Stimulated activated CD4-positive, alpha-beta T cell treated with anti-CD3 and anti-CD28 coated beads, TNF-alpha, amount 100 ng/mL, for 24 hours (primary cell): ENCODE measurements around the gene ACO1.

Experiments used
- DNase-seq, 3 experiments: peaks; one replicate each; pipeline ENCODE4 v3.0.0-alpha.2; 2020; ENCODE audit warnings: low read depth in 3 of 3

ACO1 gene

DNA sequence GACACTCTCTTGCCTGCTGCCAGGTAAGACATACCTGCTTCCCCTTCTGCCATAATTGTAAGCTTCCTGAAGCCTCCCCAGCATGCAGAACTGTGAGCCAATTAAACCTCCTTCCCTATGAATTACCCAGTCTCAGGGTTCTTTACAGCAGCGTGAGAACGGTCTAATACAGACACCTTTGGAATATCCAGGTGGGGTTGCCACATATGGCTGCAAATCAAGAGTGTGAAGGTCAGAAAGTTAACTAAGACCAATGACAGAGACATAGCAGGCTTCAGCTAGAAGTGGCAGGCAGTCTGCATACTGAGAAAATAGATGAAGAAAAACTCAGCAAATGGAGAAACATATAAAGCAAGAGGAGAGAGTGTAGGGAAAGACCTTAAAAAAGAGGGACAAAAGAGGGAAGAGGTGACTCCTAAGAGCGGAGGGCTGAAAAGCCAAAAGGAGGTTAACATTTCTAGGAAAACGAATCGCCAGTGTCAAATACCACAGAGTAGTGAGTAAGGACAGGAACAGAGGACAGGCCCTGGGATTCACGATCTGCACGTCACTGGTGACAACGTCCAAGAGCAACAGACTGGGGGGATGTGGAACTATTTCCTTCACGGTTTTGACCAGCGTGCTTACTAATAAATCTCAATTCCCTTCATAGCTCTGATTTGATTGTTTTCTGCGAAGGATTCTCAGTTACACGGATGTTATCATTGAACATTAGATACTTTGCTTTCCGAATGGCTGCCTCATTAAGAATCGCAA is 1.7 kb upstream of the ACO1 start:
- no peak for DNase-seq

DNA sequence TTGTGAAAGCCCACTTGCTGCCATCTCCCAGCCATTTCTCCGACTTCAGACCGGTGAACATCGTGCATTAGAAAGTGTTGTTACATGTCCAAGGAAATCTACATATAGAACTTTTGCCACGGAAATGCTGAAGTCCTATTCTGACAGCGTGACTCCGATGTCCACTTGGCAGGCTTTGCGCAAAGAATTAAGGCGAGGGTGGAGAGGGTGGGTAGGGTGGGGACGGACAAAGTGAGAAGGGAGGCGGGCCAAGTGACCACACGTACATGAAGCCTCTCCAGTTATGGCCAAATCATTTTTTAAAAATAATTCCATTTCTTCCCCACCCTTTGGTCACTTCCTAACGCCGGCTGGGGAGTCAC is 460 bp upstream of the ACO1 start:
- DNase-seq: no peak

DNA sequence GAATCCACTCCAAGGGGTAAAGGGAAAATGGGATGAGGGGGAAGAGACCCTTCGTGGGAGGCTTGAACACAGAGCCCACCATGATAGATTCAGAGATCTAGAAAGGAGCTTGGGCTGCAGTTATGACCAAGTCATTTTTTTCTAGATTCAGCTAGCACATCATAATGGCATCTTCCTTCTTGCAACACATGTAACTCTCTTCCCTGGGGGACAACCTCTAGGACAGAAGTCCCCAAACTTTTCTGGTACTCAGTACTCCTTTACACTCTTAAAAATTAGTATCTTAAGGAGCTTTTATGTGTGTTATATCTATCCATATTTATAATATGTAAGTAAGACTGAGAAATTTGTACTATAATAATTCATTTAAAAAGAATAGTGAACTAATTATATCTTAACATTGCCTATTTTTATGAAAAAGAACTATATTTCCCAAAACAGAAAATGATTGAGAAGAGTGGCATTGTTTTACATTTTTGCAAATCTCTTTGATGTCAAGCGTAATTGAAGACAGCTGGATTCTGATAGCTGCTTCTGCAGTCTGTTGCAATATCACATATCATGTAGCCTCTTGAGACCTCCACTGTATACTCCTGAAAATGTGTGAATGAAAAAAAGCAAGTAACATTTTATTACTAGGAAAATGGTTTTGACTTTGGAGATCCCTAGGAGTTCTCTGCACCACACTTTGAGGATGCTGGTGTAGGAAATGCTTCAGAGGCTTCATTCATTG is 875 bp downstream of the ACO1 start:
- no peak for DNase-seq

DNA sequence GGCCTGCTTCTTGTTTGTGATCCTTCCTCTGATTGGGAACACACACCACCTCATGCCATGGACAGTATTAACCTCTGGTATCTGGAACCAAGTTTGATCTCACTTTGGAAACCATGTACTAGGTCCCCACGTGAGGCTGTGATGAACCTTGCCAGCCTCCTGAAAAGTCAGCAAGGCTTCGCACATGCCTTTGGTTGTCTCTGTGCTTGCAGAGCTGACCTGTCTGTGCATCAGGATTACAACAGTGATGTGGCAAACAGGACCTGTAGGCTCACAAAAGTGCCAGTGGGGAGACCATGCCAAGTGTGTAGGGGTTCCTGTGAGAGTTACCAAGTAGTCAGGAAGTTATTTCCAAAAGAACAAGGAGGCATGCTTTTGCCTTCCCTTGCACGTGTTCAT is 1.4 kb downstream of the ACO1 start:
- no peak for DNase-seq

DNA sequence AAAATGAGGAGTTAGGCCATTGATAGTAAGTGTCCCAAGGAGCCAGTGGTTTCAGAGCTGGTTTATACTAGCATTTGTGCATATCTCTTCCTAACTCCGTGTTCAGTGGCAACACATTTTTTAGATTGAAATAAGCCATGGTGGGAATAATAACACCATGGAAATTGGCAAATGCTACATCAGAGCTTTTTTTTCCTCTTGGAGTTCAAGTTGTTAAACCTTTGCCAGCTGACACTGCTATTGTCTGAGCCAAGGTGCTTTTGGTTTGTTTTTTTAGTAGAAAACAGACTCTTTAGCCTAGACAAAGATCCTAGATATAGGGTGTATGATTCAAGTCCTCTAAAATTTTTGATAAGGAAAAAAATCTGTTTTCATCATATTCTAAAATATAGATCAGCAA is 2.8 kb downstream of the ACO1 start:
- DNase-seq: no peak

DNA sequence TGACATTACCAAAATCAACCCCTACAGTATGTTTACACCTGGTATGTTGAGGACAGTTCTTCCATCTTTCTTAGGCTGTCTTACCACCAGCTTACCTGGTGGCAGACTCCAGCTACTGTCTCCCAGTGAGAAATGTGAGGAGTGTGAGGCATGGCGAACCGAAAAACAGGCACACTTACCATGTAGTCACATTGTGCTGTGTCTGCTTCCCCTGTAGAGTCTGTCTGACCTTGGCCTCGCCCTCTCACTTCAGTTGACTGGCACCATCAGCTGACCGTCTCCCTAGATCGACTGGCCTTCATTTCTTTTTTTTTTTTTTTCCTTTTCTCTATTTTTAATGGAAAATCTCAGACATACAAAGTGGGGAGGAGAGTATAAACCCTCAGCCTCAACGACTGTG is 4.9 kb downstream of the ACO1 start:
- DNase-seq: no peak

DNA sequence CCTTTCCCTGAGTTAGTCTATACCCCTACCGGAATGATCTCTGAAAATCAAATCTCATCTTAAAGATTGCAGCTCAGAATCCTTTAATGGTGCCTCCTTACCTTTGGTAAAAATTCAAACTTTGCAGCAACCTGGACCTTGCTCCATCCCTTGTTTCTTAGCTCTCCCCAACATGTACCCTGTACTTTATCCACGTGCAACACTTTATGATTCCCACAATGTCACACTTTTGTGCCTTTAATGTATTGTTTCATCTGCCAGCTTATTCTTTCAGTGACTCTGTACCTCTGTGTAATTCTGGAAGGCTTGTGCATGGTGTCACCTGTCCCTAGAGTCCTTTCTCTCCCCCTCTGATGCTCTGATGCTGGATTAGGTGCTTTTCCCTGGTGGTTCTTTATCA is 9.5 kb downstream of the ACO1 start:
- no peak for DNase-seq

DNA sequence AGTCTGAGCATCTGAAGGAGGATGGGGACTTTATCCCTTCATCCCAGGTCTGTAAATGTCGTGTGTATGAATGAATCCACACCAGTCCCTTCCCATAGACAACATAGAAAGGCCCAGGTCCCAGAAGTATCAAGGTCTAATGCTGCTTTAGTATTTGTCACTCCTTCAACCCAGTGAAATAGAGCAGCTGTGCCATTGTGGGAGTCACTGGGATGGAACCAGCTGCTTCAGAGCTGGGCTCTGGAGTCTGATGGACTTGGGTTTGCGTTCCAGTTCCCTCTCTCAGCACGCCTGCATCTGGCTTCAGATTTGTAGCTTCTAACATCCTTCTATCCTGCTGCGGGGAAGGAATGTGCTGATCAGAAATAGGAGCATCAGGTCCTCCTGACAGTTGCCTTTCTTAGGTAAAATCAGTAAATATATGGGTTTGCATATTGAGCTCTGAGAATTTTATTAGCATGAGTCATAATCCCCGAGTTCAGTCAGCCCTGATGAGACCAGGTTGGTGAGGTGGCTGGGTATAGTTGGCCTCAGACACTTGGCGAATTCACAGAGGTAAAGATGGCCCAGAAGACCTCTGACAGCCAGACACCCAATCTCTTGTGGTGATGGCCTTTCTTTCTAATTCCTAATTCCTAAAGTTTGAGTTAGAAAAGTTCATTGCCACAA is 10.1 kb downstream of the ACO1 start:
- DNase-seq: no peak

DNA sequence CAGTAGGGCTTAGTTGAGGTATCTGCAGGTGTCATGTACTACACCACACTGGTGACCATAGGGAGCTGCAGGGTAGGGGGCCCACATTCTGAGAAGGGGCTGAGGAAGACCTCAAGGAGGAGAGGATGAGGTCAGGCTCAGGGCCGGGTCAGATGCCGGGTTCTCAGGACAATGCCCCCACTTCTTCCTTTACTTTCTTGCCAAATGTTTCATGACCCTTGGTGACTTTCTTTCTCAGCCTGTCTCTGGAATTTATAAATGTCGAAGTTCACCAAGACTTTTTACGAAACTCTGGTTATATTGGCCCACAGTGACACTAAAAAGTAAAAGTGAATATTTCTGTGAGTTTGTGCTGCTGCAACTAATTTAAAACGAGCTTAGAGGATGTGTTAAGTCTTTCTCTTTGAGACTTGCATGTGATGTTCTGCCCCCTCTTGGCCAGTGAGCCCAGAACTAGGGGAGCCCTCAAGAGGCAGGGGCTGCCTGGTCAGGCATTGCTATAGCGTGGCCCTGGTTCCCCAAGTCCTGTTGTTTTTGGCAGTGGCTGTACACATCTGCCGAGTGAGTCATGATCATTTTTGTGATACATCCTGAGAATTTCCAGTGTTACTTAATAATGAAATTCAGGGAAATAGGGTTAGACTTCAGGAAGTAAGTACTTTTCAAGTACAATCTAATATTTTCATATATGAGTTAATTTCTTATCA is 11.2 kb downstream of the ACO1 start:
- no peak for DNase-seq

DNA sequence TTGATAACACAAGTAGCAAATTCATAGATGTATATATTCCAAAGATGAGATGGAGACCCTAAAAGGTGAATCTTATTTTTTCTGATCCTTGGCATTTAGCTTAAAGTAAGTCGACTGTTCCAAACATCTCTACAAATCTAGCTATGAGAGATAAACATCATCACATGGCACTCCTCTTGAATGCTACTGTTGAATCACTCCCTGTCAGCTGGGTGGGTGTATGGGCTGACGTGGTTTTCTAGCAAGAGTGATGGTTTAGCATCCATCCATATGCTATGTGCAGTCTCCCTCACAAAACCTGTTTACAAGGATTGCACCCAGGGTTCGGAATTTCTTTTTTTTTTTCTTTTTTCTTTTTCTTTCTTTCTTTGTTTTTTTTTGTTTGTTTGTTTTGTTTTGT is 13.8 kb downstream of the ACO1 start:
- no peak for DNase-seq

DNA sequence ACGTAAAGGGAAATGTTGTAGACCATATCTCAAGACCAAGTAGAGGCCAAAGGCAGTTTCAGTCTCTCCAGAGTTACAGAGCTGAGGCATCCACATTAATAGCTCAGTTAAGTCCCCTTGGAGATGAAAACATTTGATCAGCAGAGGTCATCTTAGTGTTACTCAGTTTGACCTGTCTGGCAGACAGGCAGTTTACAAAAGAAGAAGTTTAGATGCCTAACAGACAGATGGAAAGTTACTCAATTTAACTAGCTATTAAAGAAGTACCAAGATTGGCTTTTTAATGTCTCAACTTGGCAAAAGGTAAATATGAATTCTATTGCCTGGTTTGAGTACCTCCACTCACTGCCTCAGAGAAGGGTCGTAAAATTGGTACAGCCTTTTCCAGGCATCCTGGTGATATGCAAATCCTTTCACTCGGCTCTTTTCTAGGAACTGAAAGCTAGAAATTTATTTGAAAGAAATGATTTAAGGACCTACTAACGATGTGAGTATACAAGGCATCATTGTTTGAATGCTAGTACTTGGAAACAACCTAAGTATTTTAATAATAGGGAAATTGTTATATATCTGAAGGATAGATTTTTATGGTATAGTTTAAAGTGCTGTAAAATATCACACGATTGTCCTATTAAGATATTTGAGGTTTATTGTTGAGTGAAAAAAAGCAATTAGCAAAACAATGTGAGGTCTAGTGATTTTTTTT is 14.8 kb downstream of the ACO1 start:
- DNase-seq: no peak

DNA sequence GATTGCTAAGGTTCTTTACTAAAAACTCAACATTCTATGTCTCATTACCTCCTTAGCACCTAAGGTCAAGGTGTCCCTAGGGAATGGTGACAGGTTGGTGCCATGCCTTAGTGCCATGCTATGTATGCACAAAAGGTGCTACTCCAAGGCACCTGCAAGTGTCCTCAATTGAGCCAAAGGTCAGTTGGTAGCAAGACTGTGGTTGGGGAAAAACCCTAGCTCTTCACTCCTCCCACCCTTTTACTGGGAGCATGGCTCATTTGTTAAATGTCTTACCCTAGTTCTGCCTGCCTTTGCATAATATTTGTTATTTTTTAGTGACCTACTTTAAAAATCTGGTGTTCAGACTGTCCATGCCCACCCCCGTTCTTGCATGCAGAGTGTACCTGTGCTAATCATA is 17.0 kb downstream of the ACO1 start:
- no peak for DNase-seq

DNA sequence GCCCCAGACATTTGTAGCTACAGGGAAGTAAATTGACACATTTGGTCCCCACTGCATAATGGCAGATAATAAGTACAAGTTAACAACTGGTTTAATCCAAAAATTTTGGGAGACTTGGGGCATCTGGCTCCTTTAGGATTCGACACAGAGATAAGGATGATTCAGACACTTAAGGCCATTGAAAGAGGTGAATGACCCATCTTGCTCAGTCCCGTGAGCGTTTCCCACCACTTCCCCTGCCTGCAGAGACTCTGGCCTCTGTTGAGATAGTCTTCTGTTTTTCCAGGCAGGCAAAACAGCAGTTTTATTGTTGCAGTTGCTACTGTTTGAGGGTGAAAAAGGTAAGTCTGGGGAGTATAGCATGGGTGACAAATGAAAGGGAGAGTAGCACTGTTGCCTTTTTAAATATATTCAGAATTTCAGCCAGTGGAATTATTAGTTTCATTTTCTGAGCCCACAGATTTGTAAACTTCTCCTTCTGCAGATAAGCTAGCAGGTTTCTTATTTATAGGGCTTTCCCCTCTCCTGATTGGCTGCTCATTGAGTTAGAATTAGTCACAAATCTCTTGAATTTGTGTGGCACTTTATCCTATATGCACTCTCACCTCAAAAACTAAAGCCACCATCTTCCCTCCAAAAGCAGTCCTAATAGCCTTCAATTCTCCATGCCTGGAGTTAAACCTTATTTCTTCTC is 19.3 kb downstream of the ACO1 start:
- DNase-seq: no peak

DNA sequence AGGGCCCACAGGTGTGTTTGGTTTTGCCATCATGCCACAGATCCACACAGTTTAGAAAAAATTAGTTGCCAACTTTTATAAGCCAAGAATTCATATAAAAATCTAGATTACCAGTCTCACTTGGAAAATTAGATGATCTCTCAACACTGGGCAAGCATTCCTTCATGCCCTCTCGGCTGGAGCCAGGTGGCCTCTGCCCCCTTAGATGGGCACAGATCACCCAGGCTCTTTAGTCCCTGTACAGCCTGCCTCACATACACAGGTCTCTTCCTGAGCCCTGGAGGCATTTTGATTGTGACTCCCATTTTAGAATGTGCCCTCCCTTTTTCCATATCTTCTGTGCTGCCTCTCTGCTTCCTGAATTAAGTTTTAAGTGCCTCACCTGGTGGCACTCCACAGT is 20.0 kb downstream of the ACO1 start:
- DNase-seq: no peak

DNA sequence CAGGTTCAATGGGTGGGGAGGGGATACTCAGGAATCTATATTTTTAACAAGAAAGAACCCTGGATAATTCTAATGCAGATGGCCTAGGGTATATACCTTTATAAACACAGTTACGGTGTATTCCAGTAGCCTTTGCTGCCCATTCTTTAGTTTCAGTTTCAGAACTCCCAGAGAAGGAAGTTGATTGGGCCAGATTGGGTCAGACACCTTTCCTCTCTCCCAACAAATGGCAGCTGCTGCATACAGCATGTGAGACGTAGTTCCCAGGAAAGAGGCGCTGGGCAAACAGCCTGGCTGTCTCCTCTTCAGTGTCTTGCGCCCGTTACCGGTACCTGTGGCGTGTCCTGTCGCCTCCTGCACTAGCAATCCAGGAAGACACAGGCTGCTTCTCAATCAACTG is 20.4 kb downstream of the ACO1 start:
- no peak for DNase-seq

DNA sequence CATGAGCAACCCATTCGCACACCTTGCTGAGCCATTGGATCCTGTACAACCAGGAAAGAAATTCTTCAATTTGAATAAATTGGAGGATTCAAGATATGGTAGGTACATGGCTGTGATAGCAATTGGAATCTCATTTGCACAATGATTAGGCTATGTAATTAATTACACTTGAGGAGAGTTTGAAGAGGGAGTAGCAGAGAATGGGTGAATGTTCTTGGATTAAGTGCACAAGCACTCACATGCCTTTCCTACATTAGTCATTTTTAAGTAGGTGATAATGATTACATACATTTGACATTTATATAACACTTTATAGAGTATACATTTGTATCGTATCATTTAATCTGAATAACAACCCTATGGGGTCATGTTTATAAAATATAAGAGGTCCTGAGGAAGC is 21.1 kb downstream of the ACO1 start:
- no peak for DNase-seq

DNA sequence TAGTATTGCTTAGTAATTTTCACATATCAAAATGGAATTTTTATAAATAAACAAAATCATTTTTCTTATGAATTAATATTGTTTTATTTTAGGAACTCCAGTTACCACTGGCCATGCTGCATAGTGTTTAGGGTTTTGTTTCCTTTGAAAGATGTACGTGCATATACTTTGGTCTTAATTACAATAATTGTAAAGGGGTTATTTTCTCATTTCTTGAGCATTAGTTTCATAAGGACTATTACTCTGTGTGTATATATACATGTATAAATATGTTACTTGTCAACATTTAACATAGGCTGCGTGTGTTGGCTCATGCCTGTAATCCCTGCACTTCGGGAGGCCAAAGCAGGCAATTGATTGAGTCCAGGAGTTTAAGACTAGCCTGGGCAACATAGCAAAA is 21.6 kb downstream of the ACO1 start:
- no peak for DNase-seq

DNA sequence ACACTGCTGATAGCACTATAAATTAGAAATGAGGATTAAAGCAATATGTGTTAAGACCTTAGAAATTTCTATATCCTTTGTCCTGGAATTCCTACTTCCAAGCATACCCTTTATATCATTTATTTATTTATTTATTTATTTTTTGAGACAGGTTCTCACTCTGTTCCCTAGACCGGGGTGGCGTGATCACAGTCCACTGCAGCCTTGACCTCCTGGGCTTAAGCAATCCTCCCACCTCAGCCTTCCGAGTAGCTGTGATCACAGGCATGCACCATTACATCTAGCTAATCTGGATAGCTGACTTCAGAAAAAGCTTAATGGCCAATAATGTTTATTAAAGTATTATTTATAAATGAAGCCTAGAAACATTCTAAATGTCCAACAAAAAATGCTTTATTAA is 27.3 kb downstream of the ACO1 start:
- DNase-seq: no peak

DNA sequence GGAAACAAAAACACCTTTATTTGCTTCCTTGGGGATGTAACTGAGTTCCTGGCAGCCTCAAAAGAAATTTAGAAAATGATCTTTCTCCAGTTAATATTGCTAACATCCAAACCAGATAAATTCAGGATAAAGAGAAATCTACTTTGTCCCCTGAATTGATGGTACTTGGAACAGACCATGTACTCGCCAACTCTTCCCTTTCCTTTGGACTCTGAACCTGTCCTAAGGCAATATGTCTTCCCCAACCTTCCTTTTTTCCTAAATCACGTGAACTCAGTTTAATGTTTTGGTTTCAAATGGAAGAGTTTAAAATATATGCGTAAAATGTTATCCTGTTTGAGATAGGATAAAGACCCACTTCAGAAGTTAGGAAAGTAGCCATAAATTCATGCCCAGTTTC is 28.0 kb downstream of the ACO1 start:
- no peak for DNase-seq

DNA sequence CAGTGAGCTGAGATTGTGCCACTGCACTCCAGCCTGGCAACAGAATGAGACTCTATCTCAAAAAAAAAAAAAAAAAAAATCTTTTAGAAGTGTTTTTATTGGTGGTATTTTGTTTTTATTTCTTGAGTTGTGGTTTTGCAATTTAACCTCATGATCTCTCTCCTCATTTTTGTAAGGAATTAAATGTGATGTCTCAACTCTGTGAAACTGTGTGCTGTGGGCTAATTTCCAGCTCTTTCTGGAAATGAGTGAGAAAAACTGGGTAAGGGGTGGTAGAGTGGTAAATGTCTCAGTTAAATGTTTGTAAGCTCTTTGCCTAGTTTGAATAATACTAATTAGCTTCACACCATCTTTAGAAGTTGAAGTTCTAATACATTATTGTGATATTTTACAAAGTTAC is 29.0 kb downstream of the ACO1 start:
- no peak for DNase-seq

DNA sequence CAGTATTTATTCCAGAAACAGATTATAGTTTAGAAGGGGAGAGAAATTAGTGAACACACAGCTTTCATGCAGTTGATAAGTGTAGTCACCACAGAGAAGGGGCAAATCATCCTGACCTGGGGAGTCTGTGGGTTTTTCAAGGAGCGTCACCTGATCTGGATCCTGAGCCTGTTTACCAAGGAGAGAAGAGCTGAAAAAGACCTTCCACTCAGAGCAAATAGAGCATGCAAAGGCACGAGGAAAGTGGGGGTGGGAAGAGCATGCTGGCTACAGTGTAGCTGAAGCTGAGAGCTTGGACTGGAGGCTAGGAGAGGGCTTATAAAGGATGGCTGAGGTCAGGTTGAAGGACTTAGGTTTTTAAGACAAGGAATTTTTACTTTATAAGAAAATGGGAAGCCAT is 30.4 kb downstream of the ACO1 start:
- no peak for DNase-seq
